ENCODE data around the gene NQO2. TPM values are rescaled to one million over a fixed set of nuclear protein-coding genes. Genes with fewer than 3 reads are reported as not detected.
"Not testable (repeated sequence)": the region's sequence is repeated elsewhere in the genome, so short reads cannot be mapped to it uniquely, and the experiment has no call there.

Gene NQO2
- total RNA-seq, 2 experiments from 2014 or later: 40.7 to 44.2 TPM

- POLR2A ChIA-PET: no interaction called here
- ATAC-seq (no peak), DNase-seq (no peak)
- Mint-ChIP-seq H3K27me3 (no peaks in the 10 kb centered on the region), H3K4me3 (no peak overlapping the region), H3K9me3 (ENCODE audit: low read depth) (peaks cover 1% of the 10 kb centered on the region), H3K36me3 (ENCODE audit: low read depth) (no peaks in the 10 kb centered on the region), H3K27ac (no peak overlapping the region), H3K4me1 (no peaks in the 10 kb centered on the region)
- CTCF ChIA-PET: interaction anchor here (1.1 to 2.7 kb wide), 6 partner anchors 9 to 87 kb away, joined by 3 to 12 read pairs (median 4); no protein-coding TSS in a partner anchor
- intact Hi-C loops (cut with DNase I, micrococcal nuclease): no loop called here
These were observed 39.7 kb downstream of the NQO2 start for GRCh38 chr6:3039384-3039783.

DNA sequence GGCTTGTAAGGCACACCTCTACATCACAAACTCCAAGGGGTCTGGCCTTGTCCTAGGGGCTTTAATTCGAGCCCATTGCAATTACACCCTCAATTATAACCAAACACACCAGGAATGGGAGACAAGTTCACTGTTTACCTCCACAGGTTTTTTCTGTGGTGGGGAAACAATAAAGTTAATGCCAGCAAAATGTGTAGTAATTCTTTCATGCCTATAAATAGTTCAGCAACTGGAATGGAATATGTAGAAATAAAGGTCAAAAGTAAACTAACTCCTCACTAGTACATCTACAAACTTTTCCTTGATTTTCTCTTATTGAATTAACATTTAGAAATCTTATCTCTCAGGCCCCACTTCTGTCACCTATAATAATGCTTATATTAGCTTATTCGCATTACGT lies 41.5 kb downstream of the NQO2 start:
- CTCF ChIA-PET: interaction anchor here (1.0 kb wide), 1 partner anchor 250 kb away, joined by 3 read pairs; no protein-coding TSS in a partner anchor

DNA sequence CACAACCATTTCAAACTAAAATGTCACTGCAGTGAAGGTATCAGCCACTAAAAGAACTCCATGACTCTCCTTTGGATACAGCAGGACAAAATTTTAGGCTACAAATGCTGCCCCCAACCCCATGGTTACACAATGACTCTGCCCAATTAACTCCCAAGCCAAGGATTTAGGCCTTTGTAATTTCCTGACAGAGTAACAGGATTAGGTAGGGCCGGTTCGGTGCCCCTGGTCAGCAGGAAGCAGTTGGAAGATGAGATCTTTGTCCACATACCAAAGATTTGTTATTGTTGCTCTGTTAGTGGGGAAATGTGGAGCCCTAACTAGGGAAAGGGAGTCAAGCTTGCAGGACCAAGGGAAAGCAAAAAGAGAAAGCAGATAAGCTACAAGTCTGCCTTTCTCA lies 41.9 kb downstream of the NQO2 start:
- Mint-ChIP-seq H3K9me3 (ENCODE audit: low read depth) (no peaks in the 10 kb centered on the region), H3K36me3 (ENCODE audit: low read depth) (no peaks in the 10 kb centered on the region), H3K4me1 (no peaks in the 10 kb centered on the region), H3K4me3 (no peak overlapping the region), H3K27ac (no peak overlapping the region), H3K27me3 (no peaks in the 10 kb centered on the region)
- ChIA-PET CTCF (interaction anchor here (1.0 kb wide), 1 partner anchor 251 kb away, joined by 3 read pairs; no protein-coding TSS in a partner anchor), POLR2A (no interaction called here)
- ATAC-seq: no peak
- intact Hi-C loops (cut with DNase I, micrococcal nuclease): no loop called here
- DNase-seq: no peak

More for the DNA sequence above, 41.5 kb downstream of the NQO2 start:
- intact Hi-C loops (cut with DNase I, micrococcal nuclease): no loop called here
- H3K4me1 Mint-ChIP-seq: no peaks in the 10 kb centered on the region
- no peak for DNase-seq
- H3K27ac Mint-ChIP-seq: no peak overlapping the region
- ATAC-seq: no peak
- H3K36me3 Mint-ChIP-seq (ENCODE audit: low read depth): no peaks in the 10 kb centered on the region
- POLR2A ChIA-PET: no interaction called here
- H3K9me3 Mint-ChIP-seq (ENCODE audit: low read depth): no peaks in the 10 kb centered on the region
- H3K27me3 Mint-ChIP-seq: no peaks in the 10 kb centered on the region
- no peak overlapping the region for H3K4me3 Mint-ChIP-seq

GRCh38 chr6:3045369-3045768 lies 45.7 kb downstream of the NQO2 start:
- H3K36me3 Mint-ChIP-seq (ENCODE audit: low read depth): no peaks in the 10 kb centered on the region
- DNase-seq (no peak), ATAC-seq (no peak)
- H3K9me3 Mint-ChIP-seq (ENCODE audit: low read depth): no peaks in the 10 kb centered on the region
- no peaks in the 10 kb centered on the region for H3K27me3 Mint-ChIP-seq
- ChIA-PET CTCF (interaction anchor here (1.0 kb wide), 1 partner anchor 14 kb away, joined by 3 read pairs; no protein-coding TSS in a partner anchor), POLR2A (interaction anchor here (1.2 kb wide), 1 partner anchor 22 kb away, joined by 3 read pairs; no protein-coding TSS in a partner anchor)
- intact Hi-C loops (cut with DNase I, micrococcal nuclease): no loop called here
- H3K4me1 Mint-ChIP-seq: no peaks in the 10 kb centered on the region
- no peak overlapping the region for H3K4me3 Mint-ChIP-seq
- no peak overlapping the region for H3K27ac Mint-ChIP-seq

GRCh38 chr6:3045777-3046176 lies 46.1 kb downstream of the NQO2 start:
- Mint-ChIP-seq H3K9me3 (ENCODE audit: low read depth) (no peaks in the 10 kb centered on the region), H3K36me3 (ENCODE audit: low read depth) (no peaks in the 10 kb centered on the region), H3K27ac (no peak overlapping the region), H3K4me1 (no peaks in the 10 kb centered on the region), H3K27me3 (no peaks in the 10 kb centered on the region), H3K4me3 (no peak overlapping the region)
- no peak for ATAC-seq
- DNase-seq: no peak
- ChIA-PET CTCF (interaction anchor here (1.0 kb wide), 1 partner anchor 13 kb away, joined by 3 read pairs; no protein-coding TSS in a partner anchor), POLR2A (interaction anchor here (1.2 kb wide), 1 partner anchor 22 kb away, joined by 3 read pairs; no protein-coding TSS in a partner anchor)
- intact Hi-C loops (cut with DNase I, micrococcal nuclease): no loop called here

DNA sequence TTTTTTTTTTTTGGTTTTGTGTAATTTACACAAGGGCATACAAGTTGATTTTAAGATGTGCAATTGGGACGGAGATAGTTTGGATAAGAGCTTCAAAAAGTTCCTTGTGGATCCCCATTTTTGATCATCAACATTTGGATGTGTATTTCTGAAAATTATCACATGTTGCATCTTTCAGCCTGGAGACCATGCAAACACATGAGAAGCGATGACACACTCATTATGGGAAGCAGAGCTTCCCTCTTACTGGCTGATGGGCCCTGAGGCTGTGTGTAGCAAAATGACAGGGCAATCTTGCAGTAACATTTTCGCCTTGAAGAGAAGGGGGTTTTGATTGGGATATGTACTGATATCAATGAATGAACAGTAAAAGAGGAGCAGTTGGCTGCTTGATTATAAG lies 46.6 kb downstream of the NQO2 start:
- intact Hi-C loops (cut with DNase I, micrococcal nuclease): no loop called here
- Mint-ChIP-seq H3K4me1 (no peaks in the 10 kb centered on the region), H3K4me3 (no peak overlapping the region), H3K27me3 (no peaks in the 10 kb centered on the region), H3K36me3 (ENCODE audit: low read depth) (no peaks in the 10 kb centered on the region), H3K27ac (no peak overlapping the region), H3K9me3 (ENCODE audit: low read depth) (no peaks in the 10 kb centered on the region)
- ATAC-seq: peak; percentile 70
- no peak for DNase-seq
- ChIA-PET POLR2A (no interaction called here), CTCF (interaction anchor here (1.0 kb wide), 1 partner anchor 13 kb away, joined by 3 read pairs; no protein-coding TSS in a partner anchor)

DNA sequence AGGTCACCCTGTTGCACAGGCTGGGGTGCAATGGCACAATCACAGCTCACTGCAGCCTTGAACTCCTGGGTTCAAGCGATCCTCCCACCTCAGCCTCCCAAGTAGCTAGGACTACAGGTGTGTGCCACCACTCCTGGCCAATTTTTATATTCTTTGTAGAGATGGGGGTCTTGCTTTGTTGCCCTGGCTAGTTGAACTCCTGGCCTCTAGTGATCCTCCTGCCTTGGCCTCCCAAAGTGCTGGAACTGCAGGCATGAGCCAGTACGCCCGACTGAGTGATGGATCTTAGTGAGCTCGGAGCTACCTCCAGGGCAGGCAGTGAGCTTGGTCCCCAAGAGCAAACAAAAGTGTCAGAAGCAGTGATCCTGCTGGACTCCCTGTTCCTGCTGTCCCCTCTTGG lies 48.3 kb downstream of the NQO2 start:
- H3K4me3 Mint-ChIP-seq; ATAC-seq; intact Hi-C loops (cut with DNase I, micrococcal nuclease); H3K27ac Mint-ChIP-seq; H3K9me3 Mint-ChIP-seq (ENCODE audit: low read depth); H3K4me1 Mint-ChIP-seq; H3K36me3 Mint-ChIP-seq (ENCODE audit: low read depth); DNase-seq; H3K27me3 Mint-ChIP-seq; POLR2A ChIA-PET: not testable (repeated sequence)
- CTCF ChIA-PET: interaction anchor here (2.6 kb wide), 1 partner anchor 9 kb away, joined by 9 read pairs; no protein-coding TSS in a partner anchor

- DNase-seq: no peak
- no peaks in the 10 kb centered on the region for H3K9me3 Mint-ChIP-seq (ENCODE audit: low read depth)
- ChIA-PET CTCF (interaction anchor here (0.9 to 2.5 kb wide), 7 partner anchors 14 to 302 kb away, joined by 3 to 12 read pairs (median 5); partner anchors contain the start of genes MYLK4, NQO2 and RIPK1), POLR2A (no interaction called here)
- no peak overlapping the region for H3K27ac Mint-ChIP-seq
- no peaks in the 10 kb centered on the region for H3K36me3 Mint-ChIP-seq (ENCODE audit: low read depth)
- peaks cover 15% of the 10 kb centered on the region for H3K4me1 Mint-ChIP-seq
- intact Hi-C loops (cut with DNase I, micrococcal nuclease): loop anchor here (1.0 to 5.0 kb wide), 5 partner anchors 16 to 285 kb away; partner anchors contain the start of genes NQO2 (in 2 of the 2), RIPK1 (in 1 of the 2) and WRNIP1 (in 1 of the 2)
- no peak for ATAC-seq
- H3K4me3 Mint-ChIP-seq: peak overlapping the region; percentile 69
- no peaks in the 10 kb centered on the region for H3K27me3 Mint-ChIP-seq
These were observed 53.0 kb downstream of the NQO2 start for GRCh38 chr6:3052481-3053230.

DNA sequence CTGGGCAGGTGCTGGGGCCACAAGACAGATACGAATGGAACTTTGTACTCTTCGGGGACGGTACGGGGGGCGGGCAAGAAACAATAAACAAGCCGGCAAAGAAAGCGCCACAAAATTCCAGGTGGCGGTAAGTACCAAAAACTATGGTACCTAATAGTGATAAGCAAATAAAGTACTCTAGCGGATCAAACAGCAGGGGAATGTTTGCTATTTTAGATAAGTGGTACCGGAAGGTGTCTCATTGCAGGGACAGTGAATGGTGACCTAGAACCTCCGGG lies 53.5 kb downstream of the NQO2 start:
- DNase-seq (no peak), ATAC-seq (no peak)
- intact Hi-C loops (cut with DNase I, micrococcal nuclease): loop anchor here (1.0 to 5.0 kb wide), 5 partner anchors 15 to 286 kb away; partner anchors contain the start of genes NQO2 (in 2 of the 2), RIPK1 (in 1 of the 2) and WRNIP1 (in 1 of the 2)
- no peak overlapping the region for H3K27ac Mint-ChIP-seq
- no peaks in the 10 kb centered on the region for H3K27me3 Mint-ChIP-seq
- H3K36me3 Mint-ChIP-seq (ENCODE audit: low read depth): no peaks in the 10 kb centered on the region
- POLR2A ChIA-PET: interaction anchor here (1.0 kb wide), 1 partner anchor 207 kb away, joined by 3 read pairs; no protein-coding TSS in a partner anchor
- CTCF ChIA-PET: interaction anchor here (0.8 to 2.5 kb wide), 9 partner anchors 14 to 303 kb away, joined by 3 to 12 read pairs (median 5); partner anchors contain the start of genes MYLK4, NQO2 and RIPK1
- peaks cover 15% of the 10 kb centered on the region for H3K4me1 Mint-ChIP-seq
- H3K4me3 Mint-ChIP-seq: peak overlapping the region; percentile 69
- no peaks in the 10 kb centered on the region for H3K9me3 Mint-ChIP-seq (ENCODE audit: low read depth)

- not testable (repeated sequence) for H3K36me3 Mint-ChIP-seq (ENCODE audit: low read depth); DNase-seq; H3K27me3 Mint-ChIP-seq; ATAC-seq; H3K9me3 Mint-ChIP-seq (ENCODE audit: low read depth)
- ChIA-PET POLR2A (interaction anchor here (1.0 kb wide), 1 partner anchor 208 kb away, joined by 3 read pairs; no protein-coding TSS in a partner anchor), CTCF (interaction anchor here (0.7 to 2.5 kb wide), 5 partner anchors 16 to 1345 kb away, joined by 3 to 12 read pairs (median 8); no protein-coding TSS in a partner anchor)
- peak overlapping the region; percentile 11 for H3K27ac Mint-ChIP-seq
- peaks cover 20% of the 10 kb centered on the region for H3K4me1 Mint-ChIP-seq
- peak overlapping the region; percentile 69 for H3K4me3 Mint-ChIP-seq
- intact Hi-C loops (cut with DNase I, micrococcal nuclease): loop anchor here (1.0 to 5.0 kb wide), 6 partner anchors 207 to 316 kb away; partner anchors contain the start of gene WRNIP1 (in 1 of the 2)
These were observed 54.8 kb downstream of the NQO2 start for GRCh38 chr6:3054229-3055157.

DNA sequence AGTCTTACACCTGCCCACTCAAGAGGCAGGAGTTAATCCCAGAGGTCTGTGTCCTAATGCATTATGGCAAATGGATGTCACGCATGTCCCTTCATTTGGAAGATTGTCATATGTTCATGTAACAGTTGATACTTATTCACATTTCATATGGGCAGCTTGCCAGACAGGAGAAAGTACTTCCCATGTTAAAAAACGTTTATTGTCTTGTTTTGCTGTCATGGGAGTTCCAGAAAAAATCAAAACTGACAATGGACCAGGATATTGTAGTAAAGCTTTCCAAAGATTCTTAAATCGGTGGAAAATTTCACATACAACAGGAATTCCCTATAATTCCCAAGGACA lies 55.4 kb downstream of the NQO2 start:
- H3K27ac Mint-ChIP-seq; POLR2A ChIA-PET; H3K4me3 Mint-ChIP-seq; CTCF ChIA-PET; H3K27me3 Mint-ChIP-seq; ATAC-seq; H3K36me3 Mint-ChIP-seq (ENCODE audit: low read depth); H3K9me3 Mint-ChIP-seq (ENCODE audit: low read depth); DNase-seq: not testable (repeated sequence)
- intact Hi-C loops (cut with DNase I, micrococcal nuclease): loop anchor here (1.0 to 5.0 kb wide), 5 partner anchors 208 to 317 kb away; no protein-coding TSS in a partner anchor
- H3K4me1 Mint-ChIP-seq: peaks cover 22% of the 10 kb centered on the region

Data from activated CD4-positive, alpha-beta T cell treated with anti-CD3 and anti-CD28 coated beads for 36 hours (primary cell).